ENCODE data around the gene GXYLT2.

- TF ChIP-seq CTCF (IDR thresholded peaks at IDR 0.05) = no peak
- no peak for TF ChIP-seq POLR2AphosphoS5 (IDR thresholded peaks at IDR 0.05)
These were observed 121.2 kb downstream of the GXYLT2 start for GRCh38 chr3:73009008-73009407.
